ENCODE measurements around the gene ARHGAP15.

The ARHGAP15 gene

DNA sequence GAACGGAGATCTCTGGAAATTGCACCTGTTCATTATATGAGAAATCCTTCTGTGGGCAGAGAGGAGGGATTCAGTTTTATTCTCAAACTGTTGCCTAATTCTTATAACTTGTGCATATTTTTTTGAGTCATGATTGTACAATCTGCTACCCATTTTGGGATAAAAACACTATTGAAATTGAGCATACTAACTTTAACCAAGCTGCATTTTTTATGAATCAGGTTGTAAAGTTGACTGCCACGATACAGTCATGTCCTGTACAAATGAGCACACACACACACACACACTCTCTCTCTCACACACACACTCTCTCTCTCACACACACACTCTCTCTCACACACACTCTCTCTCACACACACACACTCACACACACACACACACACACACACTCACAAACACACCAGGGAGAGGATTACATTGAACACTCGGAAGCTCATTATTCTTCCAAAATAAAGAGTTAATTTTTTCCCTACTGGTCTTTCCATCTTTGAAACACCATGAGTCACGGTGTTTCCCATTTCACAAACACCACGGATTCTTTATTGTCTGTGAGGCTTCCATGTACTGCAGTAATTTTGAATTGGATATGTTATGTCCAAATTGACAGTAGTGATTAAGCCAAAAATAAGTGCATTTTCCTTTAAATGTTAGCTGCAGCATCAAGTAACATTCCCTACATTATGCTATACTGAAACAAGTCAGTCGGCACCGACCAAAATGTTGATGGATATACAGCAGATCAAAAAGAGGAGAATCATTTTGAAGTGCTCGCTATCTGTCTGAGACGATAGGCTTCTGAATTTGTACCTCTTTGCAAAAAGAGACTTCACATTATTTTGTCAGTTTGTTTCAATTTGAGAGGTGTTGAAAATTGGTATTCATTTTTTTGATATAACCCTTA, 216.9 kb downstream of the ARHGAP15 start:
- DNase-seq (ENCODE audit: low spot score): no peak

DNA sequence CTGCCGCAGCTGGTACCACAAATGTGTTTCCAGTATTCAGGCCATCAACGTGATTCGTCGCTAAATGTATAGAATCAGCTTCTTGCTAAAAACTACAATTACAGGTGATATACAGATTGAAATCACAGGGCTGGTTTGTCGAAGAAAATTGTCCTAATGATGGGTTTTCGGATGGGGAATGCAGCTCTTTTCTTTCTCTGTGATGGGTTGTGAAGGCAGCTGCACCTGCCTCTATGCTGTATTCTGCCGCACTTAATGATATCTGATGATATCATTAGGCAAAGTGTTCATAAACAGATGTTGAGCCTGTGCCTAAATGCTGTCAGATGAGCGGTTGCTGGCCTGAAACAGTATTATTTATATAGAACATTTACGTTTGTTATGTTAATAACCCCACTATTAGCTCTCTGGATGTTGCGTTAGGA, 218.1 kb downstream of the ARHGAP15 start:
- DNase-seq (ENCODE audit: low spot score): no peak

DNA sequence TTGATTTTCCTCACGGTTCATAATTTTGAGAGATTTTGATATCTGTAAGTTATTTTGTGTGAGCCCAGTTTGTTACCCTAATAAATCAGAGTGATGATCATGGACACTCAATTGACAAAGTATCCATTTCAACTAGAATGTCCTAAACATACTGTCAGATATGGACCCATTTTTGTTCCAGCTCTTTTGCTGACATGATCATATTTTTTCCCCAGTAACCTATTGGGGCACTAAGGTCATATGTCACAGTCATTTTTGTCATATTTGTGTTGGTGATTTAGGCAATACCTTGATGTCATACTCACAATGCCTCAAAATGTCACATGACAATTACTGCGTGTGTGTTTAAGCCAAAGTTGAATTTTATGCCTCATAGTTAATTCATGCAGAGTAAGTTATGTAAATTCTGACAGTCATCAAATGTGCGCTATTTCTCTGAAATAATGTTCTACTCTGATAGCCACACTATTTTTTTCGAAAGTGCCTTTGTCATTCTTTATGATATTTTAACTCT, 218.7 kb downstream of the ARHGAP15 start:
- no peak for DNase-seq (ENCODE audit: low spot score)

DNA sequence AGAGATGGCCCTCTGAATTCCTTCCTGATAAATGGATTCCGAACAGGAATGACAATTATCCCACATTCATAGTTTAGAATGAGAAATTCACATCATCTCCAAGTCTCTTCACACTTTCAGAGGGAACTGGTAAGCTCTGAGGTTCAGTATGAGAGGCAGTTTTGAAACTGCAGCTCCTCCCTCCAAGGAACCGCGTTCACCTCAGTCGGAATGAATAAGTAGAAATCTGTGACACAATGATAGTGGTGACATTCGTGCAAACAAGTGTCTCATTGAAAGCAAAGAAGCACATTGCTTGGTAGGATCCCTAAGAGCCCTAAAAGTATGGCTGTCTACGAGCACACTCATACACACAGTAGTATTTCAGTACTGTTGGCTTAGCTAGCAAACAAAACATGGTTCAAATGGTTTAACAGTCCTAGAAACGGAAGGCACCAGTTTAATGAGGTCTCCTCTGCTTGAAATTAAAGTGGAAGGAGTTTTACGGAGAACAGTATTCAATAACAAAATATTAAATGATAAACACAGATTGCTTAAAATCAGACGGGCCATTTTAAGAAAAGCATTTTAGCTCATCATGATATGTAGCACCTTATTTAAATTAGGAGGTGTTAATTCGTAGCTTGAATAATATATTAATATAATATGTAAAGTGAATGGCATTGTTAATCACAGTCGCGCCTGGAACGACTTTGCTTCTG, 225.0 kb downstream of the ARHGAP15 start:
- no peak for DNase-seq (ENCODE audit: low spot score)

DNA sequence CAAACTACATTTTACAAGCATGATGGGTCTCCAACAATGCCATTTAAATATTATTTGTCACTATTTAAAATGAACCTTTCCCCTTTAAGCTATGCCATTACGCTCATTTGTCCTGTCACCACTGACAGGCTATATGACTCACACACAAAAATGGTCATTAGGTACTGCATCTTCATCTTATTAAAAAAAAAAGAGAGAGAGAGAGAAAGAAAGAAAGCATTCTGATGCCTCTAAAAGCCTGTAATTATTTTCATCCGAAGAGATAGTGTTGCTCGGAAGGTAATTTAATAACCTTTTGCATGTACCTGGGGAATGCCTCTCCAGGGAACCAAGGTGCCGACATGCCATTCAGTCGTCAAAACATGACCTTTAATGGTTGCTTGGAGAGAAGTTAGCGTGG, 226.7 kb downstream of the ARHGAP15 start:
- DNase-seq (ENCODE audit: low spot score): no peak

DNA sequence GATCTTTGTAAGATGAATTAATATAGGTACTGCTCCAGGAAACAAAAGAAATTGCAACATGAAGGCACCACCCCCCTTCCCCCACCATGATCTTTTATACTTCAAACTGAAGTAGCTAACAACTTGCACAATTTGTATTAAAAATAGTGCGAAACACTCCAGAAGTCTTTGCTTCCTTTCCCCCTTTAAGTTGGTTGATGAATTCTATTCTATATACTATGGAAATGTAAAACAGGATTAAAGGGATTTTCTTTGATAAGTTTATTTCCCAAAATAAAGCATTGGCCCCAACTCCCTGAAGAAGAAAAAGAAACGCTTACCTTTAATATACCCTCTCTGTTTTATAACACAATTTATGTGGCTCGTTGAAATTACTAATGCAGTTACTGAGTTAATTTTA, 227.1 kb downstream of the ARHGAP15 start:
- no peak for DNase-seq (ENCODE audit: low spot score)

DNA sequence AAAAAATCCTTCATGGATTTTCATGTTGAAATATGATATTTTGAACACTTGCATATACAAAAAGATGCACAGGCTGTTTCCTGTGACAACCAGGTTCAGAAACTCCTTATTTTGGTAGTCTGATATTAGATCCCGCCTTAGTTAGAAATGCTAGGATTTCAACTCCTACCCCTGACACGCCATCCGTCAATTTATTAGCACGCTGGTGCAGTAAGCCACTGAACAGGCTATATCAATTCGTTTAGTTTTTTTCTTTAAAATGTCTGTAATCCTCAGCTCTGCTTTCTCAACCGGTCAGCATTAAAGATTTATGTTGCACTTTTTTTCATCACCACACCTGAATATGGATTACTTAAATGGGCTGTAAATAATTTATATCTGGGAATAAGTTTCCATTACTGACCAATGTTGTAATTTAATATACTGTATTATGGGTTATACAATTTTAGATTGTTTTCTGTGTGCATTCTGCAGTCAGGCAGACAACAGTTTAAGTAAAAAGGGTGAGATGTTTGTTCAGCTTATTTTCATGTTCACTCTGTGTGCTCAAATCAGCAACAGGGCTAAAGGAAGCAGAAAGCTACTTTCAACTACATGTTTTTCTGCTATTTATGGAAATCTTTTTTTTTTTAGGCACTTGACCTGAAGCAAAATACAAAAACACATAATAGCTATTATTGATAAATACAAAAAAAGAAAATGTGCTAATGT, 227.7 kb downstream of the ARHGAP15 start:
- no peak for DNase-seq (ENCODE audit: low spot score)

DNA sequence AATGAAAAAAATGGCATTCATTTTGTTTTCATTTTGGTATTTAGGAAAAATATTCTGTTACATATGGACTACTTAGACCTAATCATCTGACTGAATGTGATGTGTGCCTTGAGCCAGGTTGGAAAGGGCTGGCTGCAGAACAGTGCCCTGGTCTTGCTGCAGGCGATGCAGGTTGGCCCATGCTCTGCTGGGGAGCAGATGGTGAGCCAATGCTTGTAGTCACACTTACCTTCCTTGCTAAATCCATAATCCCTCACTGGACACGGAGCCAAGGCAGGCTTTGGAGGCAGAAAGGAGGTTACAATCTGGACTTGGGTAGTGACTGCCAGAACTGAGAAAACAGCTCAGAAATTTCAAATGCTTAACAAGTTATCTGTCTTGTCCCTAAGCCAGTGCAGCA, 228.7 kb downstream of the ARHGAP15 start:
- no peak for DNase-seq (ENCODE audit: low spot score)

DNA sequence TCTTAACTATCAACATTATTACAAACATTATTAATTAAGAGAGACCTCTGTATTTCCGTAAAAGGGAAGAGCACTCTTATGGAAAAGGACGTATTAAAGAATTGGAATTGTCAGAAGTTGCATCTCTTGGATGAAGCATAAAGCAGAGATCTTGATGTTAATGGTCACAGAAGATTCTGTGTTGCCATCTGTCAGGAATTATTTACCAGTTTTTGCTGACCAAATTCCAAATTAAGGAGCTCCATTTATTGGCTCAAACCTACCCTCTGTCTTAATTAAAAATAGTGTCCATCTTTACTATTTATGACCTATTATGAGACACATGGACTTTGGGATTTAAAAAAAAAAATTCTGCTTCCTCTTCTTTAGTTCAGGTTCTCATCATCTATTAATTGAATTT, 232.1 kb downstream of the ARHGAP15 start:
- no peak for DNase-seq (ENCODE audit: low spot score)

DNA sequence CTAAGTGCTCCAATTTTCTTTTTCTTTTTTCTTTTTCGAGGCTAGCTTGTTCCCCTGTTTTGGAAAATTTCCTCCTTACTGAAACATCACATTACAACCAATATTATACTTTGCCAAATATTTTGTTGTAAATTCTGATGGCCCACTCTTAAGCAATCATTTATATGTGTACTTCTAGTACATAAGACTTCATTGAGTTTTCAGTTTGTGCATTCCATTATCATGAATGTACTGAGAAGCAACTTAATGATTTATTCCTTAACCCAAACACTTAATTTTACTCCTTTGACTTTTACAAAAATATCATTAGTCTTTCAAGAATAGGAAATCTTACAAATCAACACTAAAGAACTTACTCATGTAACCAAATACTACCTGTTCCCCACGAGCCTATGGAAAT, 242.4 kb downstream of the ARHGAP15 start:
- DNase-seq (ENCODE audit: low spot score): no peak

DNA sequence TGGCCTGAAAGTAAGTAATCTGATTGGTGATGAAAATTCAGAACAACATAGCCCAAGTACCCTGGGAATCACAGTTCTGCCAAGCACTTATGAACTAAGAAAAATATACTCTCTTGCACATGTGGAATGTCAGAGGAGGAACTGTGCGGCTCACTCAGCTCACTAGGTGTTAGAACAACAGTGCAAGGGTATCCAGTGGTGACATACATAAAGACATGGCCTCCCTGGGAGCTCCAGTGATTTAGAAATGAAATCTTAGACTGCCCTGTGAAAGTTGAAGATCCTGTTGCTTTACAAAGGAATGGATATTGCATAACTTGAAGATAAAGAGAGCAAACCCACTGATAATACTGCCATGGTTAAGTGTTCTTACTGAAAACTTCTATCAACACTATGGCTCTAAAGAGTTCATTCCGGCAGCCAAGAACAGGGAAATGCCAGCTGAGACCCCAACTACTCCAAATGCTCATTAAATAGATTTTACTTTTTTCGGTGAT, 246.2 kb downstream of the ARHGAP15 start:
- no peak for DNase-seq (ENCODE audit: low spot score)

DNA sequence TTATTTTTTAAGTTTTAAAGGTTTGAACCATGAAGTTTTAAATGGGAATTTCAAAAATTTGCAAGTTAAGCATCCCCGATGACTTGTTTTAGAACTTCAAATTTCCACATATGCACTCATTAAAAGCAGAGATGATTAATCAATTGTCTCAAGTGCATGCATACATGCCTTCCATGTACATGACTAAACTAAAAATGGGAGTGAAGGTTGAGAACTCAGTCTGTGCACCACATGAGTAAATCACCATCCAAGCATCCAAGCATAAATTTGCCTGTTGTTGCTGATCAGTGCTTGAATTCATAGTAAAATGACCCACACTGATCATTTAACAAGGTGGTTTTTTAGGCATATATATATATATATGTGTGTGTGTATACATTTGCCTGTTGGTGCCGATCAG, 249.8 kb downstream of the ARHGAP15 start:
- DNase-seq (ENCODE audit: low spot score): no peak

DNA sequence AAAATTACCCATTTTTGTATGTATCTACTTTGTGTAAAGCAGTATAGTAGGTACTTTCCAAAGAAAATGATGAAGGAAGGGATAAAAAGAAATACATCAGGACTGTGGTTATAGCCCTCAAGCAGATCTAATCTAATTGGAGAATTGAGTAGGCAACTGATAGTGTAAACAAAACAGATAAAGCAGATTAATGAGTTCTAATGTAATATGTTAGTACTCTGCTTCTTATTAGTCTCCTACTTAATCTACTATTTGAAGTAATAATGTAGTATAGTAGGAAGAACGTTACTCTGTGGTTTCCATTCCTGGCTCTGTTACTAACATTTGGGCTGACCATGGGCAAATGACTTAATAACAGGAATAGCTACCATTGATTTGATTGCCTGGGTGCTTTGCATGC, 250.7 kb downstream of the ARHGAP15 start:
- DNase-seq (ENCODE audit: low spot score): no peak

DNA sequence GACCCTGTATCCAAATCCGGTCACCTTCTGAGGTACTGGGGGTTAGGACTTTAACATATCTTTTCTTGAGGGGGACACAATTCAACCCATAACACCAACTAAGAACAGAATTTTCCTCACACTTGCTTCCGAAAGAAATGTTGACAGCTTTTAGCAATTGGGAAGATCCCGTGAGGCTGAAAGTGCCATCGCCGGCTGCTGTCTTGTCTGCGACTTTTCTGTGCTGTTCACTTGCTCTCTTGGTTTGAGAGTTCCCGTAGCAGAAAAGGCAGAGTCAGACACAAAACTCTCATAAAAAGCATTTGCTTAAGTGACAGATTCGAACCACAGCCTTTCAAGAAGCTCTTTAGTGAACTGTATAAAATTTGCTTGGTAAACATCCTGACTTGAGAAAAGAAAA, 253.4 kb downstream of the ARHGAP15 start:
- DNase-seq (ENCODE audit: low spot score): no peak

DNA sequence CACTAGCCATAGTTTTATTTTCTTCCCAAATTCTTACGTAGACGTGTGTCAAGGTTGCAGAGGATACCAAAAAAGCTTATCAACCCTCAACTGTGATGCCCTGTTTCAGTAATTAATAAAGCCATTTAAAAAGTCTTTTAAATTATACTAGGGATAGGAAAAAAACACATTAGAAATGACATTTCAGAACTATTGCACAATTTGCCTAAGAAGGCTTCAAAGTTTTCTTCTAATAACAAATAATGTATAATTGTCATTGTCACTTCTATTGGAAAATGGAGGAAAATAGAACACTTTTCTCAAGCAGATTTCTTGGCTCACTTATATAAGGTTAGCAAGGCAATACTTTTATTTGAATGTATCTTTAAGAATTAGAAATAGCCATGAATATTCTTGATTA, 253.8 kb downstream of the ARHGAP15 start:
- DNase-seq (ENCODE audit: low spot score): no peak

DNA sequence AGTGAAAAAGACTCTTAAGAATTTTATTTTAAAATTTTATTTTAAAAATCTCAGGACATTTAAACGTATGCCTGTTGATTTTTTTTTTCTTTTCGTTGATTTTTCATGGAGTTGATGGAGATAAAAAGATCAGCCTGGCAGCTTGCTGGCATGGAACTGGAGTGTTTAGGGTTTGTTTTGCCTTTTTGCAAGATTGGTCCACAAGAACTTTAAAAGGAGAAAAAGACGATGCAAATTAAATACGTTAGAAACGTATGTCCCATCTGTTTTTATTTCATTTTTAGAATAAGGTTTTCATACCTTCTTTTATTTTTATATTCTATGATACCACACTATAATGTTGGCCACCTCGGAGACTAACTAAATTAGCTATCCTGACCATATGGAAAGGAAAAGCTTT, 254.9 kb downstream of the ARHGAP15 start:
- DNase-seq (ENCODE audit: low spot score): no peak

DNA sequence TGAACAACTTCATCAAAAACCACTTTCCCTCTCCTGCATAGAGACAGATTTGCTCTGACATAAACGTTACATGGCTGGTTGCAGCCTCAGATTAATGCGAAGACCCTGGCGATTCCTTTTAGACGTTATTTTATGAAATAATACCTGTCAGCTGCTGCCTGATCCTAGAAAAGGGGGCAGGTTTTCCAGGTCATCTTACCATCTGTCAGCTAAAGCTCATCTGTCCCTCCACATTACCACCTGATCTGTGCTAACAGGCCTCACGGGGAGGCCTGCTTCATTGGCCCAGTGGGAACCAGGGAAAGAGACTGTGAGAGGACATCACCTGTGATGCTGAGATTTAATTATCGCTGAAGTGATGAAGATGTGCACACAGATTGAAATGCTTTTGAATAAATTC, 261.0 kb downstream of the ARHGAP15 start:
- DNase-seq (ENCODE audit: low spot score): no peak

DNA sequence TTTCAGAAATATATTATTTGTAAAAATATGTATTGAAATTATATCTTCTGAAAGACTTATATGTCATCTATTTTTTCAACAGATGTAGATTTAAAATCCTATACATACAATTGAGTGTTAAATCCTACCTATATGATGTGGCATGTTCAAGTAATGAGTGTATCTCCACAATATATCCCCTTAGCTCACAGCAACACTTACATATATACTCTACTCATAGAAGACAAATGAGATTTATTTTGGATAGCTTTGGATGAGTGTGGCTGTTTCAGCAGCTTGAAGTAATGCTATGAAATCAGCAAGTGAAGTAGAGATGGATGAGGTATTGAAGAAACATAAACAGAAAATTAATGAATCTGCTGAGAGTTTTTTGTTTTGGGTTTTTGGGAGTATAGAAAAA, 263.1 kb downstream of the ARHGAP15 start:
- no peak for DNase-seq (ENCODE audit: low spot score)

DNA sequence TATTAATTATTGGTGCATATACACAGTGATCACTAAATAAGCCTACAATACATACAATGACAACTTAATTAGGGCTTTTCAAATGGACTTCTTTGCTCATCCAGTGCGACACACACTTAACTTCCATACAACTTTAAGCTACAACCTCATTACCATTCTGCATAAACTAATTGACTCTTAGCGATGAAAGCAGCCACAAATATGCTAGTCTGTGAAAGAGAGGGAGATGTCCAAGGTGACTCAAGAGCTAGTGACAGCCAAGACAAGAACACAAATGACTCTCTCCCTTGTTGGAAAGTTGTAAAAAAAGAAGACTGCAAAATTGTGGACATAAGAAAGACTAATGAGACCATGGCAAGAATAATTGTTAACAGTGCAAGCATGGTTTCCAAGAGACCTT, 264.8 kb downstream of the ARHGAP15 start:
- no peak for DNase-seq (ENCODE audit: low spot score)

DNA sequence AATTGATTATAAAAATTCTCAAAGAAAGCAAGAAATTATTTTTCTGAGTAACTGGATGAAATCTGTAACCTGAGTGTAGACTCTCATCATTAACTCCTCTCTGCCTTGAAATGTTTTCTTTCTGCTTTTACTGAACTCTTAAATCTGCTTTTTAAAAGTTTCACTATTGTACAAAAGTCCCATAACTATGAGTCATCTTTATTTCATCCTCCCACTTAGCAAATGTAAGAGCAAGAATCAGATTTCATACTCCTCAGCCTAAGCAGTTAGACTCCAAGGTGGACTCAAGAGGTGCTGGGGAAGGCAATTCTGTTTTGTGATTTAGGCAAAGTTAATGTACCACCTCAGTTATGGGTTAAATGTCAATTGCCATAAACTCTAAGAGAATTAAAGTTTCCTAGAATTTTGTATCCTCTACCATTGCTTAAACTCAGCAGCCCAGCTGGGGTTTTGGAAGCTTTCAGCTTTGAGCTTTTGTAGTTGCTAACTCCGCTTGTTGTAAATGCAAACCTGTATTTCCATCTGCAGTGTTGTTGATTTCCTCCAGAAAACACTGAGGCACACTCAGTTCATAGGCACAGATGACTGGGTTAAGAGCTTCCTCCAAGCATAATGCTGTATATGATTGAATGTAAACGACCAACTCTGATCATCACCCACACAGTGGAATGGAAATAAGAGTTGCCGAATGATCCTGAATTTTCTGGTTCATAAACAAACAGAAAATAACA, 268.8 kb downstream of the ARHGAP15 start:
- peak; percentile 24 for DNase-seq (ENCODE audit: low spot score)

DNA sequence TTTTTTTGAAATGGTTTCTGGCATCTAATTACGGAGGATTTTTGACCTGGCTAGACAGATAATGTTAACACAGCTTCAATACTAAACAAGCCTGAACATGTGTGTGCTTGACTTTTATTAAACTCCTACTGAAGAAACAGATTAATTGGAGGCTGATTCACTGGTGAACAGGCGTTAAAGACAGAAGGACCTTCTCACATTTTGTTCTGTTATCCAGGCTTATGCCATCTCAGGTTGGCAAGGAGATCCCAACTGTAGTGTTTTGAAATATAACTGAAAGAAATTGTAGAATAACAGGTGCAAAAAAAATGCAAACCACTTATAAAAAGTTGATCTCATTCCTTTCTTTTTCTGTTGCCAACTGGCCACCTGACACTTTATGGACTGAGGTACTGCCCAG, 269.6 kb downstream of the ARHGAP15 start:
- no peak for DNase-seq (ENCODE audit: low spot score)

DNA sequence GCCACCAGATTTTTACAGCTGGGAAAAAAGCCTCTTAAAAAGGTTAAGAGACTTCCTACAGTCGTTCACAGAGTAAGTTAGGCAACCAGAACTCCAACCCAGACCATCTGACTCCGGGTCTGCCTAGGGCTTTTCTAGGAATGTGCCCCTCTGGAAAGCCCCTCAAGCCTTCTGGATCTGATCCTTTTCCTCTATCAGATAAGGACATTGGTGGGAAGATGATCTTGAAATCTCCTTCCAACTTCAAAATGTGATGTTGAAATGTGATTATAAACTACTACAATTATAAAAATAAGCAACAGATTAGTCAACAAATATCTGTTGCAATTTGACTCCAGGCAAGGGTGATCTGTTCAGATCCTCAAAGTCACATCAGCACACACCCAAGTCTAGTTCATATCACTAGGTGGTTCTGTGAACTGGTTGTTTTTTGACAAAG, 270.4 kb downstream of the ARHGAP15 start:
- DNase-seq (ENCODE audit: low spot score): no peak
